ENCODE data around the gene AGPAT1. TPM values are rescaled to one million over a fixed set of nuclear protein-coding genes. Genes with fewer than 3 reads are reported as not detected.
"Not testable (repeated sequence)": the region's sequence is repeated elsewhere in the genome, so short reads cannot be mapped to it uniquely, and the experiment has no call there.

The AGPAT1 gene
- total and polyA plus RNA-seq, 8 donors: 55.5 to 78.4 (median 69.8) TPM

GRCh38 chr6:32194825-32195651 is 19.2 kb upstream of the AGPAT1 start:
- ATAC-seq: peak; percentile 7
- intact Hi-C loops (cut with DNase I): no loop called here

GRCh38 chr6:32194388-32194787 is 18.5 kb upstream of the AGPAT1 start:
- no peak for DNase-seq
- intact Hi-C loops (cut with DNase I): no loop called here
- H3K4me1 ChIP-seq: peaks cover 26 to 71% of the 10 kb centered on the region in 2 donors
- TF ChIP-seq CTCF (IDR thresholded peaks at IDR 0.05): no peak
- no peaks in the 10 kb centered on the region for H3K27me3 ChIP-seq
- ATAC-seq: no peak
- peak overlapping the region; percentile 93 to 100 for H3K27ac ChIP-seq
- H3K9me3 ChIP-seq: no peaks in the 10 kb centered on the region
- H3K4me3 ChIP-seq: peak overlapping the region in 1 of 2 donors; percentile 66
- no peaks in the 10 kb centered on the region for H3K36me3 ChIP-seq

More at GRCh38 chr6:32194825-32195651, 19.2 kb upstream of the AGPAT1 start:
- Histone ChIP-seq H3K27ac (peak overlapping the region; percentile 93 to 100), H3K4me1 (peaks cover 26 to 70% of the 10 kb centered on the region in 2 donors), H3K36me3 (no peaks in the 10 kb centered on the region), H3K4me3 (peak overlapping the region; percentile 28 to 66), H3K27me3 (no peaks in the 10 kb centered on the region), H3K9me3 (no peaks in the 10 kb centered on the region)
- peak in 2 of 4 donors; percentile 42 to 57 for DNase-seq
- no peak for TF ChIP-seq CTCF (IDR thresholded peaks at IDR 0.05)

DNA sequence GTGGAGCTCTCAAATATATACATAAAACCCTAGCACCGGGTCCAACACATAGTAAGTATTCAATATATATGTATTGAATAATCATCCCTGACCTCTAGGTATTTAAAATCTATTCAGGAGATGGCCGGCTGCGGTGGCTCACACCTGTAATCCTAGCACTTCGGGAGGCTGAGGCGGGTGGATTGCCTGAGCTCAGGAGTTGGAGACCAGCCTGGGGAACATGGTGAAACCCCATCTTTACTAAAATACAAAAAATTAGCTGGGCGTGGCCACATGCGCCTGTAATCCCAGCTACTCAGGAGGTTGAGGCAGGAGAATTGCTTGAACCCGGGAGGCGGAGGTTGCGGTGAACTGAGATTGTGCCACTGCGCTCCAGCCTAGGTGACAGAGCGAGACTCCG is 17.2 kb upstream of the AGPAT1 start:
- H3K27me3 ChIP-seq; H3K9me3 ChIP-seq; ATAC-seq; DNase-seq; H3K36me3 ChIP-seq; intact Hi-C loops (cut with DNase I): not testable (repeated sequence)
- Histone ChIP-seq H3K4me3 (peak overlapping the region in 1 of 2 donors; percentile 78), H3K27ac (peak overlapping the region; percentile 95 to 100), H3K4me1 (peaks cover 26 to 84% of the 10 kb centered on the region in 2 donors)

DNA sequence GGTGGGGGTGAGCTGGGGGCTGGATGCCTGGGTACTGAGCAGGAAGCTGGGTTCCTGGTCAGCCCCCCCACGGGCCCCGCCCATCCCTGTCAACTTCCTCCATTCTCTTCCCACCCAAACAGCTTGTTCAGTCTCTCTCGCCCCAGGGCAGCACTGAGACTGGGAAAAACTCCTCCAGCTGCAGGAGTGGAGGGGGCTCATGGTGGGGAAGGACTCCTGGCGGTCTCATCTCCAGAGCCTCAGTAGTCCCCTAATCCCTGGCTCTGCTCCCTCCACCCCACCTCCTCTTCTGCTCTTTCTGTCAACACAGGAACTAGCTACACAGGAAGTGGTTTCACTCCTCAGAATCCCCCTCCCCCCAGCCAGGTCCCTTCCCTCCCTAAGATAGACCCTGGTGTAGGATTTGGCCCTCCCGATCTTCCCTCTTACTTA is 16.7 kb upstream of the AGPAT1 start, which contains the start of gene GPSM3:
Gene GPSM3, minus strand, starts transcription at position 36 of the 432 bp plus-strand sequence. CDS start 130 bp downstream, outside the sequence.
- H3K4me3 ChIP-seq: peak within 1 kb of the TSS; percentile 21 to 78
- peaks cover 26 to 84% of the 10 kb centered on the region in 2 donors for H3K4me1 ChIP-seq
- no peak for TF ChIP-seq CTCF (IDR thresholded peaks at IDR 0.05)
- no peak for ATAC-seq
- H3K36me3 ChIP-seq: peaks cover 0 to 9% of the 10 kb centered on the region in 2 donors
- intact Hi-C loops (cut with DNase I): no loop called here
- H3K9me3 ChIP-seq: no peaks in the 10 kb centered on the region
- H3K27ac ChIP-seq: peak within 1 kb of the TSS; percentile 95 to 100
- DNase-seq: peak in 3 of 4 donors; percentile 50 to 92 (median 78)
- H3K27me3 ChIP-seq: no peaks in the 10 kb centered on the region

GRCh38 chr6:32191696-32192607 is 16.1 kb upstream of the AGPAT1 start:
- ATAC-seq (no peak), DNase-seq (no peak)
- peaks cover 0 to 16% of the 10 kb centered on the region in 2 donors for H3K36me3 ChIP-seq
- TF ChIP-seq CTCF (IDR thresholded peaks at IDR 0.05): no peak
- no peaks in the 10 kb centered on the region for H3K27me3 ChIP-seq
- H3K4me1 ChIP-seq: peaks cover 21 to 84% of the 10 kb centered on the region in 2 donors
- intact Hi-C loops (cut with DNase I): no loop called here
- H3K9me3 ChIP-seq: no peaks in the 10 kb centered on the region
- H3K27ac ChIP-seq: peak overlapping the region; percentile 95 to 100
- H3K4me3 ChIP-seq: peak overlapping the region; percentile 21 to 78
